CD4-positive, alpha-beta memory T cell (primary cell): ENCODE measurements around the gene PSME2. TPM values are rescaled to one million over a fixed set of nuclear protein-coding genes. Genes with fewer than 3 reads are reported as not detected.
A peak's percentile ranks its signal among the peaks of the same experiment; 100 is the strongest.

Experiments
- CTCF ChIA-PET: fragments of 350-600 bp; sonication (Branson Sonifier 250); formaldehyde crosslinking; loops from one replicate; lab custom pipeline; 2021; ENCODE audit warnings: inconsistent platforms; ENCODE audit not compliant: partially characterized antibody; lab: Charles Lee
- POLR2A ChIA-PET: fragments of 350-600 bp; sonication (Branson Sonifier 250); formaldehyde crosslinking; loops from one replicate; lab custom pipeline; 2021; ENCODE audit not compliant: partially characterized antibody; lab: Charles Lee
- DNase-seq, 5 donors: peaks; one replicate each; pipeline versions ENCODE4 v3.0.0 to v3.0.0-alpha.2; 2020 to 2022; ENCODE audit warnings: mixed read lengths in 1 of 5
- H3K27ac ChIP-seq: one replicate; pipeline ENCODE4 v1.7.0; 2013; ENCODE audit warnings: low read depth, low read length
- H3K27me3 ChIP-seq: 2 replicates; pipeline ENCODE4 v1.7.0; 2013; ENCODE audit warnings: mild to moderate bottlenecking, low read length, moderate library complexity; ENCODE audit not compliant: insufficient read depth
- H3K36me3 ChIP-seq: 2 replicates; pipeline ENCODE4 v1.7.0; 2013; ENCODE audit warnings: mild to moderate bottlenecking, low read length, moderate library complexity; ENCODE audit not compliant: insufficient read depth
- H3K4me1 ChIP-seq: 2 replicates; pipeline ENCODE4 v1.7.0; 2013; ENCODE audit warnings: mild to moderate bottlenecking, low read length, moderate library complexity; ENCODE audit not compliant: insufficient read depth
- H3K4me3 ChIP-seq, 2 donors: one replicate each; pipeline ENCODE4 v1.7.0; 2013; ENCODE audit warnings: low read length in 2 of 2, mild to moderate bottlenecking in 1 of 2
- H3K9me3 ChIP-seq, 2 donors: one replicate each; pipeline ENCODE4 v1.7.0; 2013; ENCODE audit warnings: low read length in 2 of 2, control low read depth in 1 of 2; ENCODE audit not compliant: control insufficient read depth in 1 of 2
- H3K27ac Mint-ChIP-seq, 7 donors: one replicate each; pipeline ENCODE4 v1.8.0; 2020 to 2021; ENCODE audit warnings: mixed read lengths in 7 of 7, mild to moderate bottlenecking in 6 of 7, inconsistent platforms in 3 of 7, moderate library complexity in 3 of 7
- H3K27me3 Mint-ChIP-seq, 2 donors: one replicate each; pipeline ENCODE4 v1.8.0; 2020 to 2021; ENCODE audit warnings: mixed read lengths in 2 of 2
- H3K36me3 Mint-ChIP-seq, 2 donors: one replicate each; pipeline ENCODE4 v1.8.0; 2020 to 2021; ENCODE audit warnings: mixed read lengths in 2 of 2, inconsistent platforms in 1 of 2, mild to moderate bottlenecking in 1 of 2
- H3K4me1 Mint-ChIP-seq, 4 donors: one replicate each; pipeline ENCODE4 v1.8.0; 2020 to 2021; ENCODE audit warnings: mixed read lengths in 4 of 4, mild to moderate bottlenecking in 1 of 4
- H3K4me3 Mint-ChIP-seq, 8 donors: one replicate each; pipeline ENCODE4 v1.8.0; 2020 to 2021; ENCODE audit warnings: mixed read lengths in 8 of 8, mild to moderate bottlenecking in 7 of 8, moderate library complexity in 6 of 8, inconsistent platforms in 3 of 8
- H3K9me3 Mint-ChIP-seq, 8 donors: one replicate each; pipeline ENCODE4 v1.8.0; 2020 to 2021; ENCODE audit warnings: mixed read lengths in 8 of 8, mild to moderate bottlenecking in 5 of 8, inconsistent platforms in 3 of 8, moderate library complexity in 1 of 8
- intact Hi-C: fragments of 100-400 bp; cut with micrococcal nuclease; formaldehyde crosslinking; loops from one replicate; pipeline ENCODE4 v1.15.1; 2023
- polyA plus RNA-seq, 2 donors: library from polyadenylated mRNA; unstranded; fragments of 300-500 nt; fragmentation: Illumina TruSeq; gene quantifications; one replicate each; pipeline ENCODE4 v1.2.3, GENCODE V29; 2021
- total RNA-seq, 2 experiments: library from RNA; stranded (reverse); gene quantifications; one replicate each; pipeline ENCODE4 v1.2.3, GENCODE V29; 2021

Gene PSME2
- total and polyA plus RNA-seq, 4 experiments from 2014 or later, result 143 to 815 (median 331) TPM

DNA sequence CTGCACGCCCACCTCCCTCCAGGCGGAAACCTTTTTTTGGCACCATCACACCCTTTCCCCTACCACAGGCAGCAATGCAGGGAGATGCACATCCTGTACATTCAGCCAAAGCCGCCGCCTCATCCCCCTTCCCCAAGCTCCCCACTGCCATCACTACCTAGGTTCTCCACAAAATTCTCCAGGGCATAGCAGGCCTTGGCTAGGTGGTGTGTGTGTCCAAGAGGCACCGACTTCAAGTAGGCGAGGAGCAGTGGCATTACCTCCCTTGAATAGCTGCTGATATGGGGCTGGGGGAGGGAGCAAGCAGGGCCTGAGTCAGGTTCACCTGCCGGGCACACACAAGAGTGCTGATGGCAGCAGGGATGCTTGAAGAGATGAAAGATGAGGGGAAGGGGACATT lies 38.6 kb upstream of the PSME2 start:
- no peak overlapping the region for H3K4me3 Mint-ChIP-seq
- no peaks in the 10 kb centered on the region for H3K9me3 Mint-ChIP-seq
- Histone ChIP-seq H3K4me1 (peaks cover 23% of the 10 kb centered on the region), H3K36me3 (peaks cover 42% of the 10 kb centered on the region), H3K9me3 (no peaks in the 10 kb centered on the region), H3K27ac (no peak overlapping the region), H3K27me3 (no peaks in the 10 kb centered on the region), H3K4me3 (no peak overlapping the region)
- intact Hi-C loops, result no loop called here
- POLR2A ChIA-PET, result interaction anchor here (0.8 to 5.6 kb wide), 5 partner anchors 23 to 70 kb away, joined by 3 to 75 read pairs (median 5); partner anchors contain the start of genes CHMP4A, DCAF11, IRF9 and NRL
- CTCF ChIA-PET, result interaction anchor here (1.0 to 1.8 kb wide), 6 partner anchors 20 to 149 kb away, joined by 3 to 4 read pairs (median 4); partner anchors contain the start of genes DCAF11, IRF9 and NRL
- no peaks in the 10 kb centered on the region for H3K27me3 Mint-ChIP-seq
- no peak for DNase-seq
- H3K27ac Mint-ChIP-seq, result peak overlapping the region in 2 of 7 donors; percentile 22 to 60
- peaks cover 18 to 38% (median 25%) of the 10 kb centered on the region in 4 donors for H3K4me1 Mint-ChIP-seq
- peaks cover 16 to 58% of the 10 kb centered on the region in 2 donors for H3K36me3 Mint-ChIP-seq

DNA sequence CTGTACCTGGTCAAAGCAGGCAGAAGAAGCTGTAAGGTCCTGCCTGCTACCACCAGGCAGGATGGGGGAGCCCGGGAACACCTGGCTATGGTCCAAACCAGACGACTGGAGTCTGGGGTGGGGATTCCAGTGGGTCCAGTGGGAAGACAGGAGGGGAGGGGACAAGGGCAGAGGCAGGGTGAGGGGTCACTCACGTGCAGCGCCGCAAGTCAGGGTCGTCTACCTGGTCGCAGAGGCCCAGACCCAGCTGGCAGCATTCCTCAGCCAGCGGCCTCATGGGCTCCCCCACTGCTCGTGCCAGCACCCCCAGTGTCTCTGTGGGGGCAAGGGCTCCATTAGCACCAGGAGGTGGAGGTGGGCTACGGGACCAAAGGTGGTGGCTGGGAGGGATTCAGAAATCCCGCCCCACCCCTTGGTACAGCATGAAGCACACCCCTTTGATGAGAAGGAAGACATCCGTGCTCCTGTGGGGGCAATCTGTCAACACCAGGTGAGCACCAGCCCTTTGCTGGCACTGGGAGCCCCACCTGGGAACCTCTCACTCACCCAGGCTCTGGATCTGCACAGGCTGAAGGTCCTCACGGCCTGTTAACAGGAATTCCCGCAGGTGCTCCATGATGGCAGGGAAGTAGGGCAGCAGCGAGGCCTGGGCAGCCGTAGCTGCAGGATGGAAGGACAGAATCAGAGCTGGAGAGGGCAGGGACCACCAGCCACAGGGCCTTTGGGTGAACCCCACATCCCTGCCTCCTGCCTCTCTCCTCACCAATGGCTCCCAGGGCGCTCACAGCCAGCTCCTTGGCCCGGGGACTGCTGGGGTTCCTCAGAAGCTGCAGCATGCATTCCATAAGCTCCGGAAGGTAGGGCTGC lies 37.9 kb upstream of the PSME2 start:
- H3K36me3 Mint-ChIP-seq, result peaks cover 18 to 62% of the 10 kb centered on the region in 2 donors
- Histone ChIP-seq H3K4me3 (no peak overlapping the region), H3K9me3 (no peaks in the 10 kb centered on the region), H3K27me3 (no peaks in the 10 kb centered on the region), H3K27ac (no peak overlapping the region), H3K4me1 (peaks cover 22% of the 10 kb centered on the region), H3K36me3 (peaks cover 48% of the 10 kb centered on the region)
- no peaks in the 10 kb centered on the region for H3K27me3 Mint-ChIP-seq
- peak in 1 of 5 donors; percentile 32 for DNase-seq
- CTCF ChIA-PET, result interaction anchor here (0.7 to 1.8 kb wide), 4 partner anchors 19 to 247 kb away, joined by 3 to 4 read pairs (median 4); partner anchors contain the start of gene IRF9
- H3K4me1 Mint-ChIP-seq, result peaks cover 14 to 33% (median 22%) of the 10 kb centered on the region in 4 donors
- POLR2A ChIA-PET, result interaction anchor here (1.2 to 5.6 kb wide), 4 partner anchors 11 to 36 kb away, joined by 3 to 75 read pairs (median 24); partner anchors contain the start of genes CHMP4A, IRF9, PSME2 and RNF31
- H3K27ac Mint-ChIP-seq, result no peak overlapping the region
- no peak overlapping the region for H3K4me3 Mint-ChIP-seq
- intact Hi-C loops, result no loop called here
- no peaks in the 10 kb centered on the region for H3K9me3 Mint-ChIP-seq

DNA sequence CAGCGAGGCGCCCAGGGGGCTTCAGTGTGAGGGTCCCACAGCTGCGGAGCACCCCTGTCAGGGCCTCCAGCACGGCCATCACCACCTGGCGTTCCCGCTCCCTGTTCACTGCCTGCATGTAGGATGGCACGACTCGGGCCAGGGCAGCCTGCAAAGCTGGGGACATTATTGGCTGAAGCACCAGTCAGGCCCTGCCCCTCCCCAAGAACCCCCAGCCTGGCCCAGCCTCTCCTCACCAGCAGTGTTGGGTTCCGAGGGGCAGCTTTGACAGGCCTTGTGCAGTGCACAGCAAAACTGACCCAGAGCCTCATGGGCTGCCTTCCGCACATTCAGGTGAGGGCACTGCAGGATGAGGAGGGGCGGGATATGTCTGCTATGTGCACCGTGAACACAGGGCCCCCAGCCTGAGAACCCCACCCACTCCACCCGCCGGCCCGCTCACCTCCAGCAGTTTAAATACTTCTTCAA lies 36.6 kb upstream of the PSME2 start:
- peaks cover 57% of the 10 kb centered on the region for H3K36me3 ChIP-seq
- H3K9me3 ChIP-seq, result no peaks in the 10 kb centered on the region
- Mint-ChIP-seq H3K4me1 (peaks cover 11 to 23% (median 15%) of the 10 kb centered on the region in 4 donors), H3K4me3 (no peak overlapping the region), H3K9me3 (no peaks in the 10 kb centered on the region), H3K27me3 (no peaks in the 10 kb centered on the region), H3K36me3 (peaks cover 19 to 61% of the 10 kb centered on the region in 2 donors), H3K27ac (peak overlapping the region in 3 of 7 donors; percentile 41 to 59 (median 57))
- ChIA-PET POLR2A (interaction anchor here (0.8 kb wide), 1 partner anchor 12 kb away, joined by 3 read pairs; the partner anchor contains the start of gene TM9SF1), CTCF (interaction anchor here (0.9 kb wide), 1 partner anchor 75 kb away, joined by 3 read pairs; no protein-coding TSS in a partner anchor)
- no peak overlapping the region for H3K4me3 ChIP-seq
- DNase-seq, result no peak
- no peaks in the 10 kb centered on the region for H3K27me3 ChIP-seq
- H3K4me1 ChIP-seq, result peaks cover 13% of the 10 kb centered on the region
- intact Hi-C loops, result no loop called here
- H3K27ac ChIP-seq, result no peak overlapping the region

DNA sequence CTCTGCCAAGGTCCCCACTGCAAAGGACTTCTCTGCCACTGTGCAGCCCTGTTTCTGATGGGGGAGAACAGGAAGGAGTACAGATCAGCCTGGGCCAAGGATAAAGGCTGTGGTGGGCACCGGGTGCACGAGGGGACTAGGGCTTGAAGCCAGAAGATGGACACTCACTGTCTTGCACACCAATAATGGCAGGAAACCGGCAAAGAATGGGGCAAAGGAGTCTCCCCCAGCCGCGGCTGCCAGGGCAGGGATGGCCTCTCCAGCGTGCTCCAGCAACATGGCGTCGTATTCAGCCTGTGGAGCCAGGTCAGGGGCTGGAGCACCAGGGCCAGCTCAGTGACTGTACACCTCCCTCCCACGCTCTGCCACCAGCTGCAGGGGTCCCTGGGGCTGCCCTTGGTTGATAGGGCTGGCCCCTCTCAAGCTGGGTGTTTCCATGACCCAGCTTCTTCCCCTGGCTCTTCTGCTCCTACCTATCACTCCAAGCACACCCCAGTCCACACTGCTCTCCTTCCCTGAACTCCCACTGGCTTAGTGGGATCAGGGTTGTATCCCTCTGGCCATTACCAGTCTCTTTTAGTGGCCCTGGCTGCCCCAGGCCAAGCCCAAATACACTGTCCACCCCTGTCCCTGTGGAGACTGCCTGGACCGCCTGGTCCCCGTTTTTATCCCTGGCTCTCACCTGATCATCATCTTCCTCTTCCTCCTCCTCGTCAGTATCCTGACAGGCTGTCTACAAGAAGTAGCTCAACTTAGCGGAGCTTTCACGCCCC lies 35.9 kb upstream of the PSME2 start:
- no peaks in the 10 kb centered on the region for H3K9me3 Mint-ChIP-seq
- H3K27me3 ChIP-seq, result no peaks in the 10 kb centered on the region
- no peak overlapping the region for H3K27ac ChIP-seq
- H3K4me1 ChIP-seq, result peaks cover 6% of the 10 kb centered on the region
- peaks cover 19 to 63% of the 10 kb centered on the region in 2 donors for H3K36me3 Mint-ChIP-seq
- H3K4me3 Mint-ChIP-seq, result peak overlapping the region in 2 of 8 donors; percentile 3 to 57
- H3K9me3 ChIP-seq, result no peaks in the 10 kb centered on the region
- ChIA-PET POLR2A (interaction anchor here (1.1 to 1.4 kb wide), 4 partner anchors 13 to 101 kb away, joined by 3 to 4 read pairs (median 4); partner anchors contain the start of genes MDP1 and TM9SF1), CTCF (interaction anchor here (0.9 to 1.4 kb wide), 2 partner anchors 73 to 75 kb away, joined by 3 read pairs; no protein-coding TSS in a partner anchor)
- H3K36me3 ChIP-seq, result peaks cover 63% of the 10 kb centered on the region
- peaks cover 5 to 16% (median 8%) of the 10 kb centered on the region in 4 donors for H3K4me1 Mint-ChIP-seq
- intact Hi-C loops, result no loop called here
- H3K4me3 ChIP-seq, result no peak overlapping the region
- peak overlapping the region; percentile 29 to 83 (median 63) for H3K27ac Mint-ChIP-seq
- H3K27me3 Mint-ChIP-seq, result no peaks in the 10 kb centered on the region
- DNase-seq, result no peak

DNA sequence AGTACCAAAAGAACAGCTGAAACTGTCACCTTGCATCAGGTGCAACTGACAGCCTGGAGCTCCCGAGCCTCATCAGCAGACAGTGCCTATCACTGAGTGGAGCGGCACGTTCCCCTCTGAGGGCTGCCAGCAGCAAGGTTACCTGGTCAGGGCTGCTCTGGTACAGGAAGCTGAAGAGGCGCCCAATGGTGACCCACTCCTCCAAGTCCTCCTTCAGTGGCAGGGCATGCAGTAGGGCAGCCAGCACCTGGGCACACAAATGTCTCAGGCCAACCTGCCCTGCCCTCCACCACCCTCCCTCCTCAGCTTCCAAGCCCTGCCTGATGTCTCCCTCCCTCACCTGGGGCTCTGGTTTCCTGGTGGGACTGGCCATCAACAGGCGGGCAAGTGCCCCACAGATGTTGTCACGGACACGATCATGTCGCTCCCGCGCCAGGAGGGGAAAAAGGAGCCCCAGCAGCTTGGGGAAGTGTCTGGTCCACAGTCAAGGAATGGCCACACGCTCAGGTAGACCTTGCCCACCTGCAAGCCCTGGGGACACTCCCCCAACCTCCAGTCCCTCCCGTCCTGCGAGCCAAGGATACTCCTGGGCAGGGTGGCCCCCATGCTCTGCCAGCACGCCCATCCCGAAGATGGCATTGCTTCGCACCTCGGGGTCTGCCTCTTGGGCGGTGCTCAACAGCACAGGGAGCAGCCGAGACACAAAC lies 35.1 kb upstream of the PSME2 start:
- POLR2A ChIA-PET, result interaction anchor here (1.1 to 1.4 kb wide), 4 partner anchors 14 to 101 kb away, joined by 3 to 4 read pairs (median 4); partner anchors contain the start of genes MDP1 and TM9SF1
- H3K27me3 Mint-ChIP-seq, result no peaks in the 10 kb centered on the region
- H3K4me3 ChIP-seq, result no peak overlapping the region
- H3K9me3 Mint-ChIP-seq, result no peaks in the 10 kb centered on the region
- DNase-seq, result no peak
- H3K9me3 ChIP-seq, result no peaks in the 10 kb centered on the region
- peak overlapping the region in 4 of 7 donors; percentile 5 to 66 (median 44) for H3K27ac Mint-ChIP-seq
- H3K4me3 Mint-ChIP-seq, result peak overlapping the region in 1 of 8 donors; percentile 3
- H3K27me3 ChIP-seq, result no peaks in the 10 kb centered on the region
- H3K4me1 ChIP-seq, result no peaks in the 10 kb centered on the region
- intact Hi-C loops, result no loop called here
- CTCF ChIA-PET, result interaction anchor here (0.8 to 1.4 kb wide), 3 partner anchors 65 to 152 kb away, joined by 3 to 4 read pairs (median 3); no protein-coding TSS in a partner anchor
- peaks cover 19 to 68% of the 10 kb centered on the region in 2 donors for H3K36me3 Mint-ChIP-seq
- H3K4me1 Mint-ChIP-seq, result peaks cover 1 to 9% (median 4%) of the 10 kb centered on the region in 4 donors
- peaks cover 65% of the 10 kb centered on the region for H3K36me3 ChIP-seq
- H3K27ac ChIP-seq, result no peak overlapping the region
